DOHH2 (cell line): ENCODE data around the gene ATG4A.

ENCODE experiments used
- H3F3A ChIP-seq: fragments of 200-600 bp; sonication (generic), shearing (Covaris generic); 2 replicates; pipeline ENCODE4 v1.6.0; 2016; ENCODE audit warnings: antibody characterized with exemption, mild to moderate bottlenecking; ENCODE audit not compliant: control insufficient read depth, insufficient read depth
- H3K27ac ChIP-seq: fragments of 200-600 bp; sonication (generic); 2 replicates; pipeline ENCODE4 v1.5.1; 2014; ENCODE audit warnings: low read depth, mild to moderate bottlenecking, low read length, moderate library complexity
- H3K27me3 ChIP-seq: fragments of 200-600 bp; sonication (generic); 2 replicates; pipeline ENCODE4 v1.6.1; 2014; ENCODE audit warnings: mild to moderate bottlenecking, low read length, mixed read lengths; ENCODE audit not compliant: control insufficient read depth
- H3K36me3 ChIP-seq: fragments of 200-600 bp; sonication (generic); 2 replicates; pipeline ENCODE4 v1.6.1; 2014; ENCODE audit warnings: mild to moderate bottlenecking, low read length, moderate library complexity, mixed read lengths; ENCODE audit not compliant: control insufficient read depth
- H3K4me1 ChIP-seq: fragments of 200-600 bp; sonication (generic); 2 replicates; pipeline ENCODE4 v1.6.1; 2014; ENCODE audit warnings: mild to moderate bottlenecking, low read length, mixed read lengths; ENCODE audit not compliant: control insufficient read depth
- H3K4me2 ChIP-seq: fragments of 200-600 bp; sonication (generic); 2 replicates; pipeline ENCODE4 v1.6.0; 2014; ENCODE audit warnings: mild to moderate bottlenecking, low read length, moderate library complexity
- H3K4me3 ChIP-seq: fragments of 200-600 bp; sonication (generic); 2 replicates; pipeline ENCODE4 v1.5.1; 2014; ENCODE audit warnings: mild to moderate bottlenecking, low read length, mixed read lengths
- H3K79me2 ChIP-seq: fragments of 200-600 bp; sonication (generic); 2 replicates; pipeline ENCODE4 v1.6.1; 2014; ENCODE audit warnings: mild to moderate bottlenecking, low read length, mixed read lengths; ENCODE audit not compliant: control insufficient read depth
- H3K9me2 ChIP-seq: fragments of 200-600 bp; sonication (generic); replicated peaks from 2 replicates; pipeline ENCODE4 v1.6.1; 2014; ENCODE audit warnings: mild to moderate bottlenecking, low read length, mixed read lengths; ENCODE audit not compliant: control insufficient read depth
- H3K9me3 ChIP-seq: fragments of 200-600 bp; sonication (generic); 2 replicates; pipeline ENCODE4 v1.6.1; 2014; ENCODE audit warnings: antibody characterized with exemption, low read length, mixed read lengths; ENCODE audit not compliant: control insufficient read depth, insufficient read depth
- H4K20me1 ChIP-seq: fragments of 200-600 bp; sonication (generic); 2 replicates; pipeline ENCODE4 v1.6.0; 2014; ENCODE audit warnings: low read depth, mild to moderate bottlenecking, antibody characterized with exemption, low read length, moderate library complexity; ENCODE audit not compliant: control insufficient read depth, insufficient read depth
- EZH2phosphoT487 ChIP-seq: fragments of 200-600 bp; sonication (generic); IDR thresholded peaks from 2 replicates; pipeline ENCODE4 v1.6.1; 2017; ENCODE audit warnings: borderline replicate concordance, mild to moderate bottlenecking, antibody characterized with exemption, low read length, moderate library complexity, mixed read lengths
- TF ChIP-seq, protein P1 (sequence below): fragments of 200-600 bp; sonication (generic); IDR thresholded peaks from one replicate; pipeline ENCODE4 v1.5.1; 2014; ENCODE audit warnings: antibody characterized with exemption, mild to moderate bottlenecking, low read depth, low read length; ENCODE audit not compliant: poor library complexity, severe bottlenecking

Gene ATG4A

DNA sequence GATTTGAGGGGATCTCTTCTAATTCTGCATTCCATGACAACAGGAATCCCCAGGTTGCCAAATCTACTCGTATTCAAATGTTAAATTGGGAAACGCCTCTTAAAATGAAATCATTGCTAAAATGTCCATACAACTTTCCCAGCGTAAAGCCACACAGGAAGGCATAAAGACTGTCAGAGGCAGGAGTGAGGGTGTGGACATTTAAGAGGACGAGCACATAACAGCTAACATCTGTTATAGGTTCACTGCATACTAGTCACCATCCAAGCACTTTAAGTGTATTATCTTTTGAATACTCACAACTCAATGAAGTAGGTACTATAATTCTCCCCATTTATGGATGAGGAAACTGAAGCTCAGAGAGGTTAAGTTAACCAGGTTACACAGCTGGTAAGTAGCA, 35.6 kb downstream of the ATG4A start:
- Histone ChIP-seq H3K27ac (no peak overlapping the region), H3K9me3 (no peaks in the 10 kb centered on the region), H3K4me1 (no peaks in the 10 kb centered on the region), H3K9me2 (no peaks in the 10 kb centered on the region), H3K4me3 (no peak overlapping the region), H4K20me1 (no peaks in the 10 kb centered on the region), H3F3A (no peaks in the 10 kb centered on the region), H3K27me3 (no peaks in the 10 kb centered on the region), H3K4me2 (no peak overlapping the region), H3K36me3 (no peaks in the 10 kb centered on the region), H3K79me2 (no peaks in the 10 kb centered on the region)
- TF ChIP-seq, protein P1, sequence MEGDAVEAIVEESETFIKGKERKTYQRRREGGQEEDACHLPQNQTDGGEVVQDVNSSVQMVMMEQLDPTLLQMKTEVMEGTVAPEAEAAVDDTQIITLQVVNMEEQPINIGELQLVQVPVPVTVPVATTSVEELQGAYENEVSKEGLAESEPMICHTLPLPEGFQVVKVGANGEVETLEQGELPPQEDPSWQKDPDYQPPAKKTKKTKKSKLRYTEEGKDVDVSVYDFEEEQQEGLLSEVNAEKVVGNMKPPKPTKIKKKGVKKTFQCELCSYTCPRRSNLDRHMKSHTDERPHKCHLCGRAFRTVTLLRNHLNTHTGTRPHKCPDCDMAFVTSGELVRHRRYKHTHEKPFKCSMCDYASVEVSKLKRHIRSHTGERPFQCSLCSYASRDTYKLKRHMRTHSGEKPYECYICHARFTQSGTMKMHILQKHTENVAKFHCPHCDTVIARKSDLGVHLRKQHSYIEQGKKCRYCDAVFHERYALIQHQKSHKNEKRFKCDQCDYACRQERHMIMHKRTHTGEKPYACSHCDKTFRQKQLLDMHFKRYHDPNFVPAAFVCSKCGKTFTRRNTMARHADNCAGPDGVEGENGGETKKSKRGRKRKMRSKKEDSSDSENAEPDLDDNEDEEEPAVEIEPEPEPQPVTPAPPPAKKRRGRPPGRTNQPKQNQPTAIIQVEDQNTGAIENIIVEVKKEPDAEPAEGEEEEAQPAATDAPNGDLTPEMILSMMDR: no peak
- no peak for TF ChIP-seq EZH2phosphoT487

DNA sequence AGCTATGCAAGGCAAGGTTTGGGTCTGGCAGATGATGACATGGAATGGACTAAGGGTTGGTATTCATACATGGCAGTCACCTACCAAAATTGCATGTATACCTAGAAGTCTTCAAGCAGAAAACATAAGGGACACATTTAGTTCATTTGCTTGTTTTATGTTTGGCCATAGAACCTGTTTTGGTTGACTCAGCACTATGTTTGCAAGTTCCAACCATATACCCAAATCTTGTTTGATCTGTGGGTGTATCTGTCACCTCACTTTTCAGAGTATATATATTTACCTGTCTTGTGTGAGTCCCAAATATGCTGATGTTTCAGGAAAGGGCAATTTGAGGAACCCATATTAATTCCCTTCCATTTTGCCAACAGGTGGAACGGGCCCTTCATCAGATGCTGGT, 39.3 kb downstream of the ATG4A start:
- TF ChIP-seq EZH2phosphoT487: no peak
- TF ChIP-seq, protein P1: no peak
- Histone ChIP-seq H3K27ac (no peak overlapping the region), H3K9me3 (no peaks in the 10 kb centered on the region), H3K36me3 (no peaks in the 10 kb centered on the region), H3K4me2 (no peak overlapping the region), H3K79me2 (no peaks in the 10 kb centered on the region), H3K9me2 (no peaks in the 10 kb centered on the region), H3K4me3 (no peak overlapping the region), H3F3A (no peaks in the 10 kb centered on the region), H3K4me1 (no peaks in the 10 kb centered on the region), H3K27me3 (no peaks in the 10 kb centered on the region), H4K20me1 (no peaks in the 10 kb centered on the region)

DNA sequence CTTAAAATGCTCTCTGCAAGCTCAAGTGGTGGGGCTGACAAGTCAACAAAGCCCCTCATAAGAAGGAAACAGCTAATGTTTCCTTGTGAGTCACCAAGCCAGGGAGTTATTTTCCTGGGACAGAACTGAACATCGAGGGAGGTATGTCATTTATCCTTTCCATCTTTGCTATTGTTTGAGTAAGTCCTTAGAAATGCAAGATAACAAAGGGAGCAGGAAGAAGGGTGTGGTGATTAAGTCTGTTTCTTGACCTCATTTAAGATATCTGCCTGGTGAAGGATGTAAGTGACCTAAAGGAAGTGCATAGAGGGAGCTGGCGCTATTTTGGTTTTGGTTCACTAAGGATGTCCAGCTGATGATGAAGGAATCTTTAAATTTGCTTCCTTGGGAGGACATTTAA, 39.9 kb downstream of the ATG4A start:
- Histone ChIP-seq H3K36me3 (no peaks in the 10 kb centered on the region), H4K20me1 (no peaks in the 10 kb centered on the region), H3K4me2 (no peak overlapping the region), H3K79me2 (no peaks in the 10 kb centered on the region), H3K4me3 (no peak overlapping the region), H3K4me1 (no peaks in the 10 kb centered on the region), H3F3A (no peaks in the 10 kb centered on the region), H3K9me2 (no peaks in the 10 kb centered on the region), H3K27me3 (no peaks in the 10 kb centered on the region), H3K27ac (no peak overlapping the region), H3K9me3 (no peaks in the 10 kb centered on the region)
- no peak for TF ChIP-seq EZH2phosphoT487
- TF ChIP-seq, protein P1: no peak

DNA sequence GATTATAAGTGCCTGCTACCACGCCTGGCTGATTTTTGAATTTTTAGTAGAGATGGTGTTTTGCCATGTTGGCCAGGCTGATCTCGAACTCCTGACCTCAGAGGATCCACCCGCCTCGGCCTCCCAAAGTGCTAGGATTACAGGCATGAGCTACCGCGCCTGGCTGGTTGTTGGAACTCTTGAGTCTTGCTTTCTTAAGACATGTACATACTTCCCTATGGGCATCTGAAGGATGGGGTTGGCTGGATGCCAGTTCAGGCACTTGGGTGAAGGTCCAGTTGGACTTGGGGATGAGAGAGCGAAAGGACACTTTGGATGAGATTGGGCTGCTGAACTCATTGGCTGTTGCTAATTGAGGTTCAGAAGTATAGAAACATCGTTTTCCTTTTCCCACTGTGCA, 40.5 kb downstream of the ATG4A start:
- Histone ChIP-seq H3K4me3 (no peak overlapping the region), H3K36me3 (no peaks in the 10 kb centered on the region), H3K9me3 (no peaks in the 10 kb centered on the region), H4K20me1 (no peaks in the 10 kb centered on the region), H3K27ac (no peak overlapping the region), H3K9me2 (no peaks in the 10 kb centered on the region), H3K4me2 (no peak overlapping the region), H3K27me3 (no peaks in the 10 kb centered on the region), H3K79me2 (no peaks in the 10 kb centered on the region), H3F3A (no peaks in the 10 kb centered on the region), H3K4me1 (no peaks in the 10 kb centered on the region)
- no peak for TF ChIP-seq EZH2phosphoT487
- TF ChIP-seq, protein P1: no peak
